Parathyroid adenoma (tissue), 2 donors: ENCODE data around the gene LTA.

Experiments
- H2AFZ ChIP-seq: fragments of 300-600 bp; sonication (generic); one replicate; pipeline ENCODE4 v1.7.0; 2017; ENCODE audit warnings: antibody characterized with exemption, mild to moderate bottlenecking
- H3K27ac ChIP-seq: fragments of 300-600 bp; sonication (generic); one replicate; pipeline ENCODE4 v1.7.0; 2017
- H3K27me3 ChIP-seq: fragments of 300-600 bp; sonication (generic); one replicate; pipeline ENCODE4 v1.7.0; 2017; ENCODE audit warnings: low read length; ENCODE audit not compliant: control insufficient read depth, insufficient read depth
- H3K36me3 ChIP-seq: fragments of 300-600 bp; sonication (generic); one replicate; pipeline ENCODE4 v1.7.0; 2017; ENCODE audit warnings: low read length; ENCODE audit not compliant: control insufficient read depth, insufficient read depth
- H3K4me1 ChIP-seq: fragments of 300-600 bp; sonication (generic); one replicate; pipeline ENCODE4 v1.7.0; 2017; ENCODE audit warnings: control low read depth
- H3K4me2 ChIP-seq: fragments of 300-600 bp; sonication (generic); one replicate; pipeline ENCODE4 v1.7.0; 2017; ENCODE audit warnings: low read length
- H3K4me3 ChIP-seq: fragments of 300-600 bp; sonication (generic); one replicate; pipeline ENCODE4 v1.7.0; 2017; ENCODE audit warnings: low read depth, low read length
- H3K79me2 ChIP-seq: fragments of 300-600 bp; sonication (generic); one replicate; pipeline ENCODE4 v1.7.0; 2017; ENCODE audit warnings: control low read depth
- H3K9ac ChIP-seq: fragments of 300-600 bp; sonication (generic); one replicate; pipeline ENCODE4 v1.7.0; 2017; ENCODE audit warnings: mild to moderate bottlenecking
- H3K9me3 ChIP-seq: fragments of 300-600 bp; sonication (generic); one replicate; pipeline ENCODE4 v1.7.0; 2017; ENCODE audit warnings: low read length; ENCODE audit not compliant: control insufficient read depth
- TF ChIP-seq, protein P1 (sequence below): fragments of 300-600 bp; sonication (generic); IDR thresholded peaks from one replicate; pipeline ENCODE4 v1.7.0; 2017; ENCODE audit warnings: antibody characterized with exemption, mild to moderate bottlenecking
- donor health status: primary hyperparathyroidism.

Gene LTA

DNA sequence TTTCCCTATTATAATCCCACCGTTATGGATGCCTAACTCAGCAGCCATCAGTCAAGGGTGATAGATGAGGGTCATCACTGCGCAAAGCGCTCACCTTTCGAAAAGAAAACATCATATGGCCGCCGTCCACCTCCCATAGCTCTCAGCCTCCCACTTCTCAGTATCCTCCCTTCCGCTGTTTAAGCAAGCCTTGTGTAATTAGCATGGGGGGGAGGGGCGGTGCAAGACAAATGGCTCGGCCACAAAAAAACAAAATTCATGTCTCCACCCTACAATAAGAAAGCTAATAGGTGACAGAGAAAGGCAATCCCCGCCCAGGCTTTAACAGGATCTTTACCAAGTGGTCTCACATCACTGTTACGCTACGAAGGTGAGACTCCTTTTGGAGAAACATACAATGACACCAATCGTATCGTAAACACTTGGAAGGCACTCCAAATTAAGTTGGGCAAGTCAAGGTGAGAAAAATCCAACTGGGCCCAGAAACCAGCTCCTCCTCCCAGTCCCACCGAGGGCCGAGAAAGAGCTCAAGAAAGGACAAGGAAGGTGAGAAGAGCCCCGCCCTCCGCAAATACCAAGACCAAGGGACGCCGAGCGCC is 30.9 kb upstream of the LTA start:
- Histone ChIP-seq H2AFZ (peak overlapping the region; percentile 82), H3K4me2 (peak overlapping the region; percentile 59), H3K27ac (peak overlapping the region; percentile 92), H3K4me3 (peak overlapping the region; percentile 99), H3K9ac (peak overlapping the region; percentile 90), H3K36me3 (no peaks in the 10 kb centered on the region), H3K4me1 (peaks cover 20% of the 10 kb centered on the region), H3K79me2 (peaks cover 40% of the 10 kb centered on the region), H3K27me3 (no peaks in the 10 kb centered on the region), H3K9me3 (no peaks in the 10 kb centered on the region)
- TF ChIP-seq, protein P1, sequence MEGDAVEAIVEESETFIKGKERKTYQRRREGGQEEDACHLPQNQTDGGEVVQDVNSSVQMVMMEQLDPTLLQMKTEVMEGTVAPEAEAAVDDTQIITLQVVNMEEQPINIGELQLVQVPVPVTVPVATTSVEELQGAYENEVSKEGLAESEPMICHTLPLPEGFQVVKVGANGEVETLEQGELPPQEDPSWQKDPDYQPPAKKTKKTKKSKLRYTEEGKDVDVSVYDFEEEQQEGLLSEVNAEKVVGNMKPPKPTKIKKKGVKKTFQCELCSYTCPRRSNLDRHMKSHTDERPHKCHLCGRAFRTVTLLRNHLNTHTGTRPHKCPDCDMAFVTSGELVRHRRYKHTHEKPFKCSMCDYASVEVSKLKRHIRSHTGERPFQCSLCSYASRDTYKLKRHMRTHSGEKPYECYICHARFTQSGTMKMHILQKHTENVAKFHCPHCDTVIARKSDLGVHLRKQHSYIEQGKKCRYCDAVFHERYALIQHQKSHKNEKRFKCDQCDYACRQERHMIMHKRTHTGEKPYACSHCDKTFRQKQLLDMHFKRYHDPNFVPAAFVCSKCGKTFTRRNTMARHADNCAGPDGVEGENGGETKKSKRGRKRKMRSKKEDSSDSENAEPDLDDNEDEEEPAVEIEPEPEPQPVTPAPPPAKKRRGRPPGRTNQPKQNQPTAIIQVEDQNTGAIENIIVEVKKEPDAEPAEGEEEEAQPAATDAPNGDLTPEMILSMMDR: no peak

DNA sequence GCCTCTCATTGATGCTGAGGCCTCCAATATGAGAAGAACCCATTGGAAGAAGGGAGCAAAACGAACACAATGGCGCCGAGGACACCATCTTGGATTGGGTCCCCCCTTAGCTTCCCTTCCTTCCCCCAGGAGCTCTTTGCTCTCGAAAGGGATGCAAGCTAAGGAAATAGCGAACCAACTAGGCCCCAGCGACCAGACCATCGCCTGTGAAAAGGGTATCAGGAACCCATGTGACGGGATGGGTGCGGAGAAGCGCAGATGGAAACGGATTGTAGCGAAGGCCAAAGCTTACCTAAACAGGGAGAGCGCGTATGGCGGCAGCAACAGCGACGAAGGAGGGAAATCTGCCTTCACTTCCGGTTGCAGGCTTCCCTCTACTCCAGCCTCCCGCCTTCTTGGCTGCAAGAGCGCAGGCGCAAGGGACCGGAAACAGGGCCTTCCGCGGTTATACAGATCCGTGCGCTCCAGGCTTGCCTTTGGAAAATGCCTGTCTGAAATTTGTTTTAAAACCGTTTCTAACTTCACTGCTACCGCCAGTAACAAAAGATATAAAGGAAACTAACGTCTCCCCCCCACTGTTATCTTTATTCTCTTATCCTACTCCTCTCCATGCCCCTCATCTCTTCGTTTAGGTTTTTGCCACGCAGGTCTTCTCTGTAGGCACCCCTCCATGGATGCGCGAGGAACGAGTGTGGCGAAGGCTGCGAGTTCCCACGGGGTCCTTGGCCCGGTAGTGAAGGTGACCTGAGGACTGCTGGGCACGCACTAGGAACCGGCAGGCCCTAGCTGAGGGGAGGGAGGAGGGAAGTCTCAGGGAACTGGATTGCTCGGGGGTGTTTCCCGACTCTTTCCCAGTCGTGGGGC is 30.2 kb upstream of the LTA start, which contains the start of gene DDX39B:
Gene DDX39B (minus strand): TSS at position 346 of the 864 bp plus-strand sequence. CDS start 1,471 bp downstream, outside the sequence.
- H2AFZ ChIP-seq: peak within 1 kb of the TSS; percentile 82
- peak within 1 kb of the TSS; percentile 92 for H3K27ac ChIP-seq
- peaks cover 40% of the 10 kb centered on the region for H3K79me2 ChIP-seq
- no peaks in the 10 kb centered on the region for H3K36me3 ChIP-seq
- H3K4me1 ChIP-seq: peaks cover 20% of the 10 kb centered on the region
- no peaks in the 10 kb centered on the region for H3K9me3 ChIP-seq
- TF ChIP-seq, protein P1: no peak
- H3K9ac ChIP-seq: peak within 1 kb of the TSS; percentile 90
- H3K4me2 ChIP-seq: peak within 1 kb of the TSS; percentile 59
- peak within 1 kb of the TSS; percentile 99 for H3K4me3 ChIP-seq
- no peaks in the 10 kb centered on the region for H3K27me3 ChIP-seq

DNA sequence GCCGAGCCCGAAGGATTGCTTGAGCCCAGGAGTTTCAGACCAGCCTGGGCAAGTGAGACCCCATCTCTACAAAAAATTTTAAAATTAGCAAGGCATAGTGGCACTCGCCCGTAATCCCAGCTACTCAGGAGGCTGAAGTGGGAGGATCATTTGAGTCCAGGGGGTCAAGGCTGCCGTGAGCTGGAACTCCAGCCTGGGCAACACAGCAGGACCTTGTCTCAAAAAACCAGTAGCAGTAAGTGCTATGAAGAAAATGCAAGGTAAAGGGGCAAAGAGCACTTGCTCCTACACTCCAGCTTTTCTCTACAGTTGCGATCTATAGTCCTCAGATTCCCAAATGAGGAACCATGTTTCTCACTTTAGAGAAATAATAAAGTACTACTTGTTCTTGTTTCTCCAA is 28.4 kb upstream of the LTA start:
- no peak overlapping the region for H3K9ac ChIP-seq
- TF ChIP-seq, protein P1: no peak
- H3K4me2 ChIP-seq: no peak overlapping the region
- no peak overlapping the region for H3K4me3 ChIP-seq
- no peaks in the 10 kb centered on the region for H3K27me3 ChIP-seq
- H3K4me1 ChIP-seq: peaks cover 22% of the 10 kb centered on the region
- no peaks in the 10 kb centered on the region for H3K36me3 ChIP-seq
- H3K79me2 ChIP-seq: peaks cover 47% of the 10 kb centered on the region
- no peak overlapping the region for H2AFZ ChIP-seq
- no peaks in the 10 kb centered on the region for H3K9me3 ChIP-seq
- peak overlapping the region; percentile 92 for H3K27ac ChIP-seq

DNA sequence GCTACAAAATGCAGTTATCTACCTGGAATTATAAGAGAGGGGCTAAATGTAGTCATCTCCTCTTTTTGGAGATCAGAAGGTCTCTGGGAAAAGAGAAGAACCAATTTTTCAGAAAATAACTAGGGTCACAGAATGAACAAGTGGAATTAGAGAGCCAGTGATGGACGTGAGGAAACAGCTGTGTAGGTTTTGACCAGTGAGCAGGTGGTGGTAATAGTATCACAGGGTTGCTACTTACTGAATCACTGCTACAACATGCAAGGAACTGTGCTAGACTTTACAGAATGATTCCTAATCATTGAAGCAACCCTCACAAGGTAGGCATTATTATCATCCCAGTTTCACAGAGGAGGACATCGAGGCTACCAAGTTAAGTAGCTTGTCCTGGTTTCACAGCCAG is 27.4 kb upstream of the LTA start:
- Histone ChIP-seq H3K36me3 (no peaks in the 10 kb centered on the region), H3K9ac (no peak overlapping the region), H3K9me3 (no peaks in the 10 kb centered on the region), H3K27ac (no peak overlapping the region), H3K4me2 (no peak overlapping the region), H3K4me1 (peaks cover 24% of the 10 kb centered on the region), H3K4me3 (no peak overlapping the region), H3K27me3 (no peaks in the 10 kb centered on the region), H3K79me2 (peaks cover 38% of the 10 kb centered on the region), H2AFZ (no peak overlapping the region)
- TF ChIP-seq, protein P1: no peak
